HCT116 (cell line): ENCODE results near the gene FNDC11. TPM values are rescaled to one million over a fixed set of nuclear protein-coding genes. Genes with fewer than 3 reads are reported as not detected.
A peak's percentile ranks its signal among the peaks of the same experiment; 100 is the strongest.

ENCODE experiments used
- ATAC-seq: fragments of 200-7000 bp; cut with Tn5 transposase; 2 replicates; pipeline ENCODE4 v1.9.1; 2020; ENCODE audit warnings: mild to moderate bottlenecking, moderate library complexity
- BruUV-seq: library from RNA; stranded (reverse); fragments of 400-500 nt; replicated peaks from 2 replicates; lab custom pipeline; 2021; lab: Mats Ljungman, UMichigan
- CTCF ChIA-PET: fragments of 300-600 bp; sonication (Branson Sonifier 250); formaldehyde crosslinking; loops from one replicate; lab custom pipeline; 2021; ENCODE audit warnings: antibody characterized with exemption; lab: Charles Lee
- POLR2A ChIA-PET: fragments of 300-600, 350-600 bp; sonication (Branson Sonifier 250); formaldehyde crosslinking; loops from one replicate; lab custom pipeline; 2021; ENCODE audit warnings: antibody characterized with exemption; lab: Charles Lee
- RAD21 ChIA-PET, 2 experiments: fragments of 300-600 bp; sonication (Branson Sonifier 250); formaldehyde crosslinking; loops; one replicate each; lab custom pipeline; 2023; ENCODE audit warnings: low total read pairs in 2 of 2; ENCODE audit not compliant: uncharacterized antibody in 2 of 2, unreplicated experiment in 2 of 2, low non-redundant PET in 1 of 2; lab: Charles Lee
- DNase-seq: peaks from one replicate; pipeline ENCODE4 v3.0.0-alpha.2; 2010; ENCODE audit warnings: low read depth, low spot score
- H2AFZ ChIP-seq: fragments of 200-600 bp; shearing (Covaris generic), sonication (generic); 2 replicates; pipeline ENCODE4 v1.6.1; 2017; ENCODE audit warnings: low read depth, mixed run types, mixed read lengths, antibody characterized with exemption, low read length; ENCODE audit not compliant: poor library complexity, severe bottlenecking
- H3K27ac ChIP-seq: 2 replicates; pipeline ENCODE4 v1.5.1; 2012; ENCODE audit warnings: low read depth, low read length
- H3K27me3 ChIP-seq: fragments of 200-600 bp; sonication (generic); 2 replicates; pipeline ENCODE4 v1.6.1; 2016; ENCODE audit warnings: mixed run types, low read length, mixed read lengths; ENCODE audit not compliant: insufficient read depth
- H3K36me3 ChIP-seq, 2 experiments: fragments of 200-500 bp in 1 of 2; fragments of 200-600 bp in 1 of 2; sonication (Bioruptor generic) in 1 of 2; sonication (generic) in 1 of 2; 2 replicates each; pipeline versions ENCODE4 v1.5.1 to v1.6.1; 2014 to 2016; ENCODE audit warnings: low read length in 2 of 2, inconsistent platforms in 1 of 2, mixed read lengths in 1 of 2, mixed run types in 1 of 2; ENCODE audit not compliant: insufficient read depth in 2 of 2, control insufficient read depth in 1 of 2
- H3K4me1 ChIP-seq, 2 experiments: fragments of 200-600 bp in 1 of 2; sonication (generic) in 1 of 2; 2 replicates each; pipeline versions ENCODE4 v1.5.1 to v1.6.1; 2012 to 2017; ENCODE audit warnings: low read length in 2 of 2, inconsistent platforms in 1 of 2, mild to moderate bottlenecking in 1 of 2, mixed read lengths in 1 of 2, mixed run types in 1 of 2, moderate library complexity in 1 of 2; ENCODE audit not compliant: insufficient read depth in 2 of 2, control insufficient read depth in 1 of 2
- H3K4me2 ChIP-seq: fragments of 200-600 bp; sonication (generic); 2 replicates; pipeline ENCODE4 v1.6.1; 2017; ENCODE audit warnings: mixed run types, low read length, mixed read lengths
- H3K4me3 ChIP-seq, 2 experiments: fragments of 200-600 bp in 1 of 2; sonication (generic) in 1 of 2; replicated peaks in 1 of 2; 2 replicates each; pipeline ENCODE4 v1.5.1; 2011 to 2016; ENCODE audit warnings: low read length in 2 of 2, control low read depth in 1 of 2, low read depth in 1 of 2, mild to moderate bottlenecking in 1 of 2, mixed read lengths in 1 of 2, mixed run types in 1 of 2
- H3K79me2 ChIP-seq: fragments of 200-600 bp; sonication (generic); 2 replicates; pipeline ENCODE4 v1.6.1; 2017; ENCODE audit warnings: mild to moderate bottlenecking, mixed run types, low read length, moderate library complexity, mixed read lengths; ENCODE audit not compliant: insufficient read depth
- H3K9ac ChIP-seq: fragments of 200-600 bp; sonication (generic); 2 replicates; pipeline ENCODE4 v1.6.1; 2016; ENCODE audit warnings: low read length, mixed read lengths
- H3K9me2 ChIP-seq: fragments of 200-600 bp; sonication (generic), shearing (Covaris generic); 2 replicates; pipeline ENCODE4 v1.6.1; 2017; ENCODE audit warnings: mixed run types, mild to moderate bottlenecking, moderate library complexity; ENCODE audit not compliant: insufficient read depth
- H3K9me3 ChIP-seq, 2 experiments: fragments of 200-500 bp in 1 of 2; fragments of 200-600 bp in 1 of 2; sonication (Bioruptor generic) in 1 of 2; sonication (generic) in 1 of 2; 2 replicates each; pipeline ENCODE4 v1.6.1; 2014 to 2017; ENCODE audit warnings: low read length in 2 of 2, mixed read lengths in 2 of 2, inconsistent platforms in 1 of 2, low read depth in 1 of 2, mild to moderate bottlenecking in 1 of 2, mixed run types in 1 of 2, moderate library complexity in 1 of 2; ENCODE audit not compliant: control insufficient read depth in 1 of 2, insufficient read depth in 1 of 2
- H4K20me1 ChIP-seq: fragments of 200-600 bp; sonication (generic), shearing (Covaris generic); 2 replicates; pipeline ENCODE4 v1.6.1; 2017; ENCODE audit warnings: mixed run types, mild to moderate bottlenecking, moderate library complexity; ENCODE audit not compliant: insufficient read depth
- ATF3 ChIP-seq: IDR thresholded peaks from 2 replicates; pipeline ENCODE4 v1.6.1; 2012
- CBX3 ChIP-seq: IDR thresholded peaks from 2 replicates; pipeline ENCODE4 v1.6.1; 2012; ENCODE audit warnings: low read depth
- CEBPB ChIP-seq: IDR thresholded peaks from 2 replicates; pipeline ENCODE4 v1.6.1; 2012; ENCODE audit warnings: low read depth
- ELF1 ChIP-seq: IDR thresholded peaks from 2 replicates; pipeline ENCODE4 v1.6.1; 2012; ENCODE audit warnings: low read depth, borderline replicate concordance
- EZH2phosphoT487 ChIP-seq: fragments of 200-600 bp; IDR thresholded peaks from 2 replicates; pipeline ENCODE4 v1.6.1; 2018; ENCODE audit warnings: antibody characterized with exemption, borderline replicate concordance
- JUND ChIP-seq: IDR thresholded peaks from 2 replicates; pipeline ENCODE4 v1.6.1; 2012
- POLR2A ChIP-seq: IDR thresholded peaks from 2 replicates; pipeline ENCODE4 v1.7.0; 2011; ENCODE audit warnings: borderline replicate concordance; ENCODE audit not compliant: insufficient read depth, insufficient read length; ENCODE audit errors: extremely low read depth
- POLR2AphosphoS5 ChIP-seq: IDR thresholded peaks from 2 replicates; pipeline ENCODE4 v1.6.1; 2011; ENCODE audit warnings: mild to moderate bottlenecking, low read depth, low read length, moderate library complexity
- SRF ChIP-seq: IDR thresholded peaks from 2 replicates; pipeline ENCODE4 v1.6.1; 2012; ENCODE audit warnings: low read depth
- TCF7L2 ChIP-seq: IDR thresholded peaks from 2 replicates; pipeline ENCODE4 v1.7.0; 2011; ENCODE audit warnings: borderline replicate concordance, inconsistent platforms; ENCODE audit not compliant: insufficient read depth, insufficient read length; ENCODE audit errors: extremely low read depth
- intact Hi-C: fragments of 100-400 bp; cut with micrococcal nuclease; formaldehyde crosslinking; loops from 2 replicates; pipeline ENCODE4 v1.10.0; 2022
- total RNA-seq: library from RNA; stranded (reverse); gene quantifications from one replicate; pipeline ENCODE4 v1.2.1, GENCODE V29; 2021; ENCODE audit not compliant: unreplicated experiment
- TF ChIP-seq, protein P1 (sequence below): IDR thresholded peaks from 2 replicates; pipeline ENCODE4 v1.6.1; 2012
- TF ChIP-seq, protein P2 (sequence below), 3 experiments: fragments of 200-600 bp in 1 of 3; sonication (generic) in 1 of 3; IDR thresholded peaks in 2 of 3; conservative IDR thresholded peaks in 1 of 3; 2 replicates each; pipeline ENCODE4 v1.5.1; 2012 to 2017; ENCODE audit warnings: low read depth in 2 of 3, low read length in 2 of 3, antibody characterized with exemption in 1 of 3, borderline replicate concordance in 1 of 3, control low read depth in 1 of 3, mild to moderate bottlenecking in 1 of 3, mixed read lengths in 1 of 3, mixed run types in 1 of 3, moderate library complexity in 1 of 3; ENCODE audit not compliant: insufficient read depth in 1 of 3

The FNDC11 gene
- total RNA-seq, 1 experiment from 2014 or later, result 5.5 TPM

- Histone ChIP-seq H3K9me3 (no peaks in the 10 kb centered on the region), H3K9ac (no peak overlapping the region), H3K4me2 (no peak overlapping the region), H4K20me1 (no peaks in the 10 kb centered on the region), H3K79me2 (no peaks in the 10 kb centered on the region), H3K27ac (no peak overlapping the region), H3K36me3 (no peaks in the 10 kb centered on the region; a peak in 3 of 4 replicates), H3K9me2 (no peaks in the 10 kb centered on the region), H3K4me1 (peaks cover 12 to 20% of the 10 kb centered on the region in 2 experiments)
- POLR2A ChIA-PET, result no interaction called here
- no peak for ATAC-seq
- TF ChIP-seq CEBPB (no peak), POLR2A (no peak), SRF (no peak), ATF3 (no peak), ELF1 (no peak), CBX3 (no peak)
- TF ChIP-seq, all 23 proteins: peak for 0
- Histone ChIP-seq H2AFZ (no peak overlapping the region), H3K27me3 (no peaks in the 10 kb centered on the region), H3K4me3 (no peak overlapping the region)
- ChIA-PET RAD21 (interaction anchor here in 1 of 2 experiments (0.7 kb wide), 1 partner anchor 86 kb away, joined by 3 read pairs; no protein-coding TSS in a partner anchor), CTCF (no interaction called here)
- intact Hi-C loops, result no loop called here
- DNase-seq, result no peak
- no TSS peak for BruUV-seq
Observed at GRCh38 chr20:63555661-63556381, 1.9 kb downstream of the FNDC11 start.

GRCh38 chr20:63556873-63557478 is 3.0 kb downstream of the FNDC11 start:
- ChIA-PET CTCF (no interaction called here), RAD21 (interaction anchor here in 1 of 2 experiments (0.5 kb wide), 1 partner anchor 139 kb away, joined by 4 read pairs; no protein-coding TSS in a partner anchor), POLR2A (no interaction called here)
- H2AFZ ChIP-seq, result no peak overlapping the region
- no peaks in the 10 kb centered on the region for H3K9me3 ChIP-seq
- no peaks in the 10 kb centered on the region for H4K20me1 ChIP-seq
- no peak for ATAC-seq
- intact Hi-C loops, result no loop called here
- H3K27me3 ChIP-seq, result no peaks in the 10 kb centered on the region
- no TSS peak for BruUV-seq
- no peaks in the 10 kb centered on the region for H3K79me2 ChIP-seq
- no peaks in the 10 kb centered on the region for H3K9me2 ChIP-seq
- H3K36me3 ChIP-seq, result no peaks in the 10 kb centered on the region; a peak in 3 of 4 replicates
- no peak overlapping the region for H3K4me2 ChIP-seq
- no peak overlapping the region for H3K9ac ChIP-seq
- DNase-seq, result no peak
- peaks cover 12 to 20% of the 10 kb centered on the region in 2 experiments for H3K4me1 ChIP-seq
- H3K27ac ChIP-seq, result no peak overlapping the region
- TF ChIP-seq EZH2phosphoT487 (no peak), TCF7L2 (no peak), JUND (no peak), SRF (no peak), POLR2AphosphoS5 (0 out of 2 replicates have a peak, but pooled peaks have one; percentile 19)
- TF ChIP-seq, protein P1, sequence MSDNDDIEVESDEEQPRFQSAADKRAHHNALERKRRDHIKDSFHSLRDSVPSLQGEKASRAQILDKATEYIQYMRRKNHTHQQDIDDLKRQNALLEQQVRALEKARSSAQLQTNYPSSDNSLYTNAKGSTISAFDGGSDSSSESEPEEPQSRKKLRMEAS, result no peak
- TF ChIP-seq, protein P2, sequence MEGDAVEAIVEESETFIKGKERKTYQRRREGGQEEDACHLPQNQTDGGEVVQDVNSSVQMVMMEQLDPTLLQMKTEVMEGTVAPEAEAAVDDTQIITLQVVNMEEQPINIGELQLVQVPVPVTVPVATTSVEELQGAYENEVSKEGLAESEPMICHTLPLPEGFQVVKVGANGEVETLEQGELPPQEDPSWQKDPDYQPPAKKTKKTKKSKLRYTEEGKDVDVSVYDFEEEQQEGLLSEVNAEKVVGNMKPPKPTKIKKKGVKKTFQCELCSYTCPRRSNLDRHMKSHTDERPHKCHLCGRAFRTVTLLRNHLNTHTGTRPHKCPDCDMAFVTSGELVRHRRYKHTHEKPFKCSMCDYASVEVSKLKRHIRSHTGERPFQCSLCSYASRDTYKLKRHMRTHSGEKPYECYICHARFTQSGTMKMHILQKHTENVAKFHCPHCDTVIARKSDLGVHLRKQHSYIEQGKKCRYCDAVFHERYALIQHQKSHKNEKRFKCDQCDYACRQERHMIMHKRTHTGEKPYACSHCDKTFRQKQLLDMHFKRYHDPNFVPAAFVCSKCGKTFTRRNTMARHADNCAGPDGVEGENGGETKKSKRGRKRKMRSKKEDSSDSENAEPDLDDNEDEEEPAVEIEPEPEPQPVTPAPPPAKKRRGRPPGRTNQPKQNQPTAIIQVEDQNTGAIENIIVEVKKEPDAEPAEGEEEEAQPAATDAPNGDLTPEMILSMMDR (IDR thresholded peaks at IDR 0.05 in 2 of 3, conservative IDR thresholded peaks at IDR 0.05 in 1 of 3; ENCODE audit: borderline replicate concordance in 1 of 3, insufficient read depth in 1 of 3, low read depth in 2 of 3, low read length in 2 of 3), result no peak
- no peak overlapping the region for H3K4me3 ChIP-seq
